A549 (cell line): ENCODE data around the gene KLB. TPM values are rescaled to one million over a fixed set of nuclear protein-coding genes. Genes with fewer than 3 reads are reported as not detected.

ENCODE experiments used
- ATAC-seq, 2 experiments: fragments of 200-7000 bp in 1 of 2; fragments of >200 bp in 1 of 2; cut with Nextera tagmentation in 1 of 2; cut with Tn5 transposase in 1 of 2; 3 replicates each; pipeline versions ENCODE4 v1.8.0 to v1.9.1; 2018 to 2020; ENCODE audit warnings: mild to moderate bottlenecking in 1 of 2, moderate library complexity in 1 of 2
- CTCF ChIA-PET: fragments of 300-600 bp; sonication (Branson Sonifier 250); formaldehyde crosslinking; extraction: SDS; loops from one replicate; lab custom pipeline; 2021; ENCODE audit warnings: antibody characterized with exemption, inconsistent platforms; lab: Yijun Ruan, JAX
- POLR2A ChIA-PET: fragments of 350-600 bp; formaldehyde crosslinking; extraction: SDS; loops from one replicate; lab custom pipeline; 2021; ENCODE audit warnings: antibody characterized with exemption, inconsistent platforms; lab: Yijun Ruan, JAX
- DNase-seq, 2 experiments: peaks; one replicate each; pipeline versions ENCODE4 v3.0.0 to v3.0.0-alpha.2; 2011 to 2016; ENCODE audit warnings: low read depth in 1 of 2, low spot score in 1 of 2
- FAIRE-seq: peaks from 2 replicates; lab custom pipeline; 2011; peaks lifted over from hg19 to GRCh38; lab: Jason Lieb, UNC
- H3K27ac ChIP-seq, 2 experiments: fragments of >200 bp; sonication (Bioruptor Twin); formaldehyde crosslinking; 3 replicates each; pipeline ENCODE4 v1.5.1; 2016 to 2017
- H3K4me1 ChIP-seq: fragments of >200 bp; sonication (Bioruptor Twin); formaldehyde crosslinking; 3 replicates; pipeline ENCODE4 v1.6.1; 2016
- H3K4me2 ChIP-seq: fragments of >200 bp; sonication (Bioruptor Twin); formaldehyde crosslinking; 3 replicates; pipeline ENCODE4 v1.6.1; 2016
- H3K4me3 ChIP-seq: fragments of >200 bp; sonication (Bioruptor Twin); formaldehyde crosslinking; 3 replicates; pipeline ENCODE4 v1.5.1; 2016
- H3K9me3 ChIP-seq: fragments of >200 bp; sonication (Bioruptor Twin); formaldehyde crosslinking; 3 replicates; pipeline ENCODE4 v1.6.1; 2016
- BCL3 ChIP-seq: fragments of >200 bp; sonication (Bioruptor Twin); formaldehyde crosslinking; IDR thresholded peaks from 3 replicates; pipeline ENCODE4 v1.6.1; 2016
- CBX2 ChIP-seq: fragments of 200-600 bp; sonication (generic); IDR thresholded peaks from 2 replicates; pipeline ENCODE4 v1.6.1; 2016; ENCODE audit warnings: low read depth, mild to moderate bottlenecking, borderline replicate concordance
- CEBPB ChIP-seq, 2 experiments: fragments of >200 bp in 1 of 2; sonication (Bioruptor Twin) in 1 of 2; formaldehyde crosslinking in 1 of 2; IDR thresholded peaks; 2 replicates each; pipeline ENCODE4 v1.6.1; 2012 to 2016
- CHD2 ChIP-seq: fragments of 150-350 bp; IDR thresholded peaks from 2 replicates; pipeline ENCODE4 v1.6.1; 2014; ENCODE audit warnings: low read length; ENCODE audit not compliant: partially characterized antibody
- FOSL2 ChIP-seq, 2 experiments: fragments of 450-650 bp in 1 of 2; fragments of >200 bp in 1 of 2; sonication (Bioruptor Twin) in 1 of 2; formaldehyde crosslinking; IDR thresholded peaks; 2 replicates each; pipeline versions ENCODE4 v1.5.0 to v1.6.1; 2016 to 2020; ENCODE audit warnings: mild to moderate bottlenecking in 1 of 2, moderate library complexity in 1 of 2
- HEYL ChIP-seq: fragments of 250-450 bp; sonication (Bioruptor Pico); IDR thresholded peaks from 2 replicates; pipeline ENCODE4 v1.8.0; 2021; ENCODE audit warnings: mild to moderate bottlenecking, moderate library complexity
- HOXB13 ChIP-seq: fragments of 250-450 bp; sonication (Bioruptor Pico); IDR thresholded peaks from 2 replicates; pipeline ENCODE4 v1.5.0; 2020; ENCODE audit warnings: low read depth, mild to moderate bottlenecking, moderate library complexity
- JUN ChIP-seq, 2 experiments: fragments of >200 bp; sonication (Bioruptor Twin); formaldehyde crosslinking; IDR thresholded peaks; 2 replicates in 1 of 2; 3 replicates in 1 of 2; pipeline ENCODE4 v1.6.1; 2016 to 2017
- JUNB ChIP-seq: fragments of >200 bp; sonication (Bioruptor Twin); formaldehyde crosslinking; IDR thresholded peaks from 2 replicates; pipeline ENCODE4 v1.6.1; 2016
- KDM5A ChIP-seq: fragments of 200-600 bp; sonication (generic); IDR thresholded peaks from 2 replicates; pipeline ENCODE4 v1.6.1; 2016; ENCODE audit warnings: antibody characterized with exemption, mild to moderate bottlenecking
- MAFK ChIP-seq: fragments of 450-650 bp; IDR thresholded peaks from 2 replicates; pipeline ENCODE4 v1.6.1; 2014; ENCODE audit not compliant: partially characterized antibody
- MAX ChIP-seq: IDR thresholded peaks from 2 replicates; pipeline ENCODE4 v1.6.1; 2012
- MAZ ChIP-seq: fragments of 150-350 bp; IDR thresholded peaks from 2 replicates; pipeline ENCODE4 v1.6.1; 2014; ENCODE audit warnings: antibody characterized with exemption, low read depth, low read length, borderline replicate concordance
- NPAS2 ChIP-seq: fragments of 250-450 bp; sonication (Bioruptor Pico); IDR thresholded peaks from 2 replicates; pipeline ENCODE4 v1.8.0; 2022; ENCODE audit warnings: mild to moderate bottlenecking, moderate library complexity, borderline replicate concordance
- PBX3 ChIP-seq: IDR thresholded peaks from 2 replicates; pipeline ENCODE4 v1.6.1; 2012
- PHF8 ChIP-seq: fragments of 200-600 bp; sonication (generic); IDR thresholded peaks from 2 replicates; pipeline ENCODE4 v1.6.1; 2016; ENCODE audit warnings: low read depth, mild to moderate bottlenecking, antibody characterized with exemption, moderate library complexity, borderline replicate concordance
- POLR2A ChIP-seq: IDR thresholded peaks from 2 replicates; pipeline ENCODE4 v1.6.1; 2012; ENCODE audit warnings: mild to moderate bottlenecking, low read length
- RAD21 ChIP-seq, 2 experiments: fragments of >200 bp in 1 of 2; sonication (Bioruptor Twin) in 1 of 2; formaldehyde crosslinking in 1 of 2; IDR thresholded peaks in 1 of 2; conservative IDR thresholded peaks in 1 of 2; 2 replicates in 1 of 2; 3 replicates in 1 of 2; pipeline ENCODE4 v1.6.1; 2012 to 2018; ENCODE audit warnings: inconsistent platforms in 1 of 2
- RFX5 ChIP-seq: fragments of 450-650 bp; IDR thresholded peaks from 2 replicates; pipeline ENCODE4 v1.7.1; 2014; ENCODE audit warnings: antibody characterized with exemption, mild to moderate bottlenecking, moderate library complexity
- RNF2 ChIP-seq: fragments of 200-600 bp; sonication (generic); IDR thresholded peaks from 2 replicates; pipeline ENCODE4 v1.6.1; 2016; ENCODE audit warnings: low read depth, mild to moderate bottlenecking, antibody characterized with exemption, moderate library complexity, borderline replicate concordance
- SREBF2 ChIP-seq: fragments of 450-650 bp; IDR thresholded peaks from 2 replicates; pipeline ENCODE4 v1.6.1; 2014; ENCODE audit warnings: mild to moderate bottlenecking, moderate library complexity
- USF2 ChIP-seq: fragments of 450-650 bp; IDR thresholded peaks from 2 replicates; pipeline ENCODE4 v1.6.1; 2014; ENCODE audit warnings: antibody characterized with exemption
- WGBS: methylation state at CpG from one replicate; pipeline ENCODE4 v1.1.6; 2017; ENCODE audit errors: missing lambda C conversion rate; 5-methylcytosine and 5-hydroxymethylcytosine counted together
- polyA plus RNA-seq, 4 experiments: library from polyadenylated mRNA; depleted of rRNA in 3 of 4; stranded (reverse); fragments of >200 nt; fragmentation: RNase III in 1 of 4; extraction: RNeasy Plus Mini Kit Qiagen cat#74134 plus additional on column Dnase treatment in 1 of 4; gene quantifications; 2 replicates in 3 of 4; 3 replicates in 1 of 4; pipeline ENCODE4 v1.2.3, GENCODE V29; 2011 to 2017

The KLB gene
- polyA plus RNA-seq, 2 of the 4 experiments (the other 2 are of a cell fraction): 0.57 to 0.87 TPM

- ChIA-PET CTCF (interaction anchor here (1.4 kb wide), 1 partner anchor 11 kb away, joined by 5 read pairs; no protein-coding TSS in a partner anchor), POLR2A (interaction anchor here (0.6 to 3.1 kb wide), 12 partner anchors 8 to 274 kb away, joined by 4 to 16 read pairs (median 5); partner anchors contain the start of genes RFC1, SMIM14 and UGDH)
- H3K9me3 ChIP-seq: no peaks in the 10 kb centered on the region
- no peak for FAIRE-seq
- H3K4me3 ChIP-seq: peak within 1 kb of the TSS; percentile 82
- 3% methylated on average over 20 of the region's 55 CpGs for WGBS
- TF ChIP-seq USF2: no peak
- no peak for TF ChIP-seq SREBF2
- peak; percentile 82 for TF ChIP-seq KDM5A
- peak; percentile 78 for TF ChIP-seq POLR2A
- TF ChIP-seq RAD21 (conservative IDR thresholded peaks at IDR 0.05 in 1 of 2, IDR thresholded peaks at IDR 0.05 in 1 of 2): no peak
- peak; percentile 96 for TF ChIP-seq BCL3
- TF ChIP-seq NPAS2 (CRISPR knock-in tag): no peak
- peak; percentile 56; the same call in 1 of the 2 replicates for TF ChIP-seq RFX5
- peak; percentile 73; the same call in 1 of the 2 replicates for TF ChIP-seq PHF8
- no peak for TF ChIP-seq CBX2
- no peak for TF ChIP-seq JUNB
- peak; percentile 88 for TF ChIP-seq MAX
- no peak for TF ChIP-seq HOXB13
- no peak for TF ChIP-seq HEYL (CRISPR knock-in tag)
- TF ChIP-seq CHD2: no peak
- TF ChIP-seq PBX3: no peak
- TF ChIP-seq MAZ: peak; percentile 81; the same call in 1 of the 2 replicates
- peak in 1 of 2 experiments; percentile 50; a peak in 1 of 4 replicates for TF ChIP-seq CEBPB (IDR thresholded peaks at IDR 0.05)
- no peak for TF ChIP-seq FOSL2 (IDR thresholded peaks at IDR 0.05)
- TF ChIP-seq FOSL2 (CRISPR knock-in tag; IDR thresholded peaks at IDR 0.05): peak; percentile 33; the same call in 1 of the 2 replicates
- TF ChIP-seq JUN (IDR thresholded peaks at IDR 0.05): peak; percentile 78 to 98
- TF ChIP-seq MAFK: no peak
- TF ChIP-seq RNF2: no peak
- peak; percentile 95 to 96 for ATAC-seq
- peaks cover 33% of the 10 kb centered on the region for H3K4me1 ChIP-seq
- peak within 1 kb of the TSS; percentile 93 to 94 for H3K27ac ChIP-seq
- peak within 1 kb of the TSS; percentile 94 for H3K4me2 ChIP-seq
- peak; percentile 95 to 99 for DNase-seq
Measured at GRCh38 chr4:39458505-39459300, 52.0 kb downstream of the KLB start, which contains the start of the genes LIAS and RPL9. TSS of gene LIAS (plus strand) at chr4:39459056. CDS start at chr4:39459118, 62 bp downstream. TSS of gene RPL9 (minus strand) at chr4:39458922. CDS start at chr4:39458439, 483 bp downstream.
